Measurements from ENCODE around the gene ISLR. TPM values are rescaled to one million over a fixed set of nuclear protein-coding genes. Genes with fewer than 3 reads are reported as not detected.

ISLR gene, protein sequence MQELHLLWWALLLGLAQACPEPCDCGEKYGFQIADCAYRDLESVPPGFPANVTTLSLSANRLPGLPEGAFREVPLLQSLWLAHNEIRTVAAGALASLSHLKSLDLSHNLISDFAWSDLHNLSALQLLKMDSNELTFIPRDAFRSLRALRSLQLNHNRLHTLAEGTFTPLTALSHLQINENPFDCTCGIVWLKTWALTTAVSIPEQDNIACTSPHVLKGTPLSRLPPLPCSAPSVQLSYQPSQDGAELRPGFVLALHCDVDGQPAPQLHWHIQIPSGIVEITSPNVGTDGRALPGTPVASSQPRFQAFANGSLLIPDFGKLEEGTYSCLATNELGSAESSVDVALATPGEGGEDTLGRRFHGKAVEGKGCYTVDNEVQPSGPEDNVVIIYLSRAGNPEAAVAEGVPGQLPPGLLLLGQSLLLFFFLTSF
- 120 TPM for total RNA-seq

- peak; percentile 83 for ATAC-seq
- DNase-seq (ENCODE audit: low spot score): peak; percentile 72
- intact Hi-C loops (cut with DNase I): no loop called here
Measured at GRCh38 chr15:74173380-74174218, at the start of gene ISLR. Gene ISLR (plus strand): TSS chr15:74173710. CDS start chr15:74174859, 1,149 bp downstream.

DNA sequence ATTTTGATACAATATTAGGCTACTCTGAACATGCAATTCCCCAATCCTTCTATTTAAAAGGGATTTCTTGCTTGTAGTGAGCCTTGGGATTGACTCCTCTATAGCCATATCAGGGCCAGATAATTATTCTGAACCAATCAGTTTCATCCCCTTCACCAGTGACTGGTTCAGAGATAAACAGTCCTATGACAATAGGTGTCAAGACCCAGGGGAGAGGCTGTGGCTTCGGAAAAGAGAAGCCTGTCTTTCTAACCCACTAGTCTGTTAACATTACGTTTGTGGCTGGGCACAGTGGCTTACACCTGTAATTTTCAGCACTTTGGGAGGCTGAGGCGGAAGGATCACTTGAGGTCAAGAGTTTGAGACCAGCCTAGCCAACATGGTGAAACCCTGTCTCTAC, 49.3 kb upstream of the ISLR start:
- no peak for ATAC-seq
- no peak for DNase-seq (ENCODE audit: low spot score)
- intact Hi-C loops (cut with DNase I): no loop called here

GRCh38 chr15:74124759-74125158, 48.8 kb upstream of the ISLR start:
- ATAC-seq: no peak
- intact Hi-C loops (cut with DNase I): loop anchor here (5.0 kb wide), 1 partner anchor 178 kb away; no protein-coding TSS in a partner anchor
- DNase-seq (ENCODE audit: low spot score): no peak

DNA sequence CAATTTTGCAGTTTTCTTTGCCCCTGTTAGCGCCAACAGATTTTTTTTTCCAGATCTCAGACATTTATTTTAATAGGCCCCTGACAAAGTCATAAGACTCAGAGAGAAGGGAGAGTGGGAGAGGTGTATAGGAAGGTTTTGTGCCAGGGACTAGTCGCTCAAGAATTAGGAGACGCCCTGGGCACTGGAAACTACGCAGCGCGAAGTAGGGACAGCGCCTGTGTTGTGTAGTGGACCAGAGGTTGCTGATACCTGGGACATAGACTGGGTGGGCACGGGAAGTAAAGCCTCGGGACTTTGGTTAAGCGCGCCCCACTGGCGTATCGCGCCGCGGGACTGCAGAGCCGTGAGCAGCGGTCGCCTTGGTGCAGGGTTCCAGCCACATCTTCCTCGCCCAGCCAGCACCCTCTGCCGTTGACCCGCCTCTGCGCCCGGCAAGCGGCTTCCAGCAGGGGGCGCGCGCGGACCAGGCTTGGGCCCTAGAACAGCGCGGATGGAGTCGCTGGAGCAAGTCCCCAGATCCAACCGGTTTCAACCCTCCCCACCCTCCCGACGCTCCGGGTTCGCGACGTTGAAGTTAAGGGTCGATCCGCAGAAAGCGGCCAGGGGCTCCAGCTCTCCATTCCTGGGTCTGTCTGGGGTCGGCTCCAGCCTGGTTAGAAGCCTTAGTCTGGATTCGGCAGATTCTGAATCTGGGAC, 46.1 kb upstream of the ISLR start:
- ATAC-seq (peak; percentile 97), DNase-seq (ENCODE audit: low spot score) (peak; percentile 94)
- intact Hi-C loops (cut with DNase I): loop anchor here (5.0 kb wide), 1 partner anchor 175 kb away; no protein-coding TSS in a partner anchor

DNA sequence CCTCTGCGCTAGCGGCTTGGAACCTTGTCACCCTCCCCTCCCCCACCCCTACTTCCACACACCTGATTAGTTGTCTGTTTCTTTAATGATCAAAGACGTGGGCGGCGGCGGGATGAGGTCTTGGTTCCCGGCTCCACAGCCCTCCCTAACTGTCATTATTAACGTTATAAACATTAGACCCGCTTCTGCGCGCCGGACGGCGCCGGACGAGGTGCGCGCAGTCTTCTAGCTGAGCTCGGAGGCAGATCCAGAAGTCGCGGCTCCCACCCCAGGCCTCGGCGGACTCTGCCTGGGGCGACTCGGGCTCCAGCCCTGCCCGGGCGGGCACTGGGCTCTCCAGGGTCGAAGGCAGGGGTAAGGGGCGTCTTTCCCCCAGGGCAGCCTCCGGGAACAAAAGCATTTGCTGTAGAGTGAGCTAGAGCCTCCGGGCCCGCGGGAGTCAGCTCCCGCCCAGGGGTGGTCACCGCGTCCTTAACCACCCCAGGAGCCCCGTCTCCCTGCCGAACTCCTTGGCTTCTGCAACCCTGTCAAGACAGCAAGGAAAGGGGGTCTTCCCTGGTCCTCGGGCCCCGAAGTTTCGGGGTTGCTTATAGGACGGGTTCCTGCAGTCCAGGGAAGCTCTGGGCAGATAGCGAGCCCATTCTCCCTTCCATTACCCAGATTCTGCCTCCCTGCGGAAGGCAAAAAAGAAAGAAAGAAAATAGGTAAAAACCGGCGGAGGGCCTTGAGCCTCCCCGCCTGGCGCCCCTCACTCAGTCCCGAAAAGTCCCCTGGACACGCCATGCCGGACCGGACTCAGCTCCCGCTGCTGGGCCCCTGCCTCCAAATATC, 45.3 kb upstream of the ISLR start:
- intact Hi-C loops (cut with DNase I): loop anchor here (5.0 kb wide), 1 partner anchor 174 kb away; no protein-coding TSS in a partner anchor

GRCh38 chr15:74128785-74129585, 44.5 kb upstream of the ISLR start:
- intact Hi-C loops (cut with DNase I): loop anchor here (5.0 kb wide), 1 partner anchor 173 kb away; no protein-coding TSS in a partner anchor
- ATAC-seq (no peak), DNase-seq (ENCODE audit: low spot score) (no peak)

More for the DNA sequence above, 45.3 kb upstream of the ISLR start:
- peak; percentile 67 for DNase-seq (ENCODE audit: low spot score)
- ATAC-seq: peak; percentile 66

GRCh38 chr15:74129586-74130154, 43.8 kb upstream of the ISLR start:
- no peak for ATAC-seq
- intact Hi-C loops (cut with DNase I): loop anchor here (5.0 kb wide), 1 partner anchor 173 kb away; no protein-coding TSS in a partner anchor
- no peak for DNase-seq (ENCODE audit: low spot score)

DNA sequence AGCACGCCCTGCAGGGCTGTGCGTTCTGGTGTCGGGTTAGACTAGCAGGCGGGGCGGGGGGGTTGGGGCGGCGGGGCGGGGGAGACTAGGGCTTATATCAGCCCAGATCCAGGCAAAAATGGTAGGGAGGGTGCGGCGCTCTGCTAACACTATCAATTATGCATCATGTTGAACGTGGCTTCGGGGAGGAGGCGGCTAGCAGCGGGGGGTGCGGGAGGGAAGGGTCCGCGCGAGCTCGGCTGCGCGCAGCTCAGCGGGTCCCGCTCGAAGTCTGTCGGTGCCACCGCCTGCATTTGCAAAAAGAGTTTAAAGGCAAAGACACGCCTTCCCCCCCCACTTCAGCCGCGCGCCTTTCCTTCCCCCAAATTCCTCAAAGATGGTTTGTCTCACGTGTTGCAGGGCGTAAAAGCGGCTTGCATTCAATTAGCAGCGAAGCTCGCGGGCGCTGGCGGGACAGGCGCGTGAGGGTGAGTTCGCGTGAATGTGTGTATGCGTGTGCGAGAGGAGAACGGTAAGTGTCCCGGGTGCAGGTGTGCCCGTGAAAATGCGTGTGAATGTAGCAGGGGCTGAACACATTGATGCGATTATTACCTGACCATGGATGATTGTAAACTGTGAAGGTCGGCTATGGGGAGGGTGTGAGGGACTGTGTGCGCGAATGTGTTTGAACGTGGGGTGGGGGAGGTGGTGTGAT, 43.2 kb upstream of the ISLR start, which contains the start of gene ISLR2:
ISLR2 (plus strand) TSS at position 432 of the 694 bp plus-strand sequence. CDS start 2,169 bp downstream, outside the sequence.
- intact Hi-C loops (cut with DNase I): no loop called here
- DNase-seq (ENCODE audit: low spot score) (no peak), ATAC-seq (no peak)

DNA sequence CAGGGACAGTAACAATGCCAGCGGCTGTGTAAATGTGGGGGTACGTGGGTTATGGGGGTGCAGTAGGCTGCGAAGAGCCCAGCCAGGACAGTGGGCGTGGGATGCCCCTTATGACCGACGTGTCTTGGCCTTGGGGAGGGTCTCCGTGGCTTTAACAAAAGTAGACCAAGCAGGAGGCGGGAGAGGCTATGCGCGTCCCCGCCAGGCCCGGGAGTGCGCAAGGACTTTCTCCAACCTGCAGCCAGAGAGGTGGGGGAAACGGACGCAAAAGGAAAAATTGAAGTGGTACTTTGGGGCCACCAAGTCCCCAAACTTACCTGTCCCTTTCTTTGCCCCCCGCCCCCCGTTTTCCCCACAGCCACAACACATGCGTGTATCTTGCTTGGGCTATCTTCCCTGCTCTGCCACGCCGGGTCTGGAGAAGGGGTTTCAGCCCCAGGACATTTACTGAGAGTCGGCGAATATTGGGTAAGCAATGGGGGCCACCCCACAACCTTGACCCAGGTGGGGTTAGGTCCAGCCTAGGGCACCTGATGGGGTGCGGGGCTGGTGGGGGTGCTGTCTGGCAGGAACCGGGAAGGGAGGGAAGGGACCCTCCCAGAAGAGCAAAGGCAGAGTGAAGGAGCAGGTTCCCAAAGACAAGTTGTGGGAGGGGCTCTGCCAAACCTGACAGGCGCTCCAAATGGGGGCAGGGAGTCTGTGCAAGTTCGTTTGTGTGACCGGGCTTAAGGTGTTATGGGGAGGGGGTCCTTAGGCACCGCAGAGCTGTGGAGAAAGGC, 42.5 kb upstream of the ISLR start:
- ATAC-seq (no peak), DNase-seq (ENCODE audit: low spot score) (no peak)
- intact Hi-C loops (cut with DNase I): no loop called here

- ATAC-seq (no peak), DNase-seq (ENCODE audit: low spot score) (no peak)
- intact Hi-C loops (cut with DNase I): no loop called here
Measured at GRCh38 chr15:74131628-74132413, 41.7 kb upstream of the ISLR start.

GRCh38 chr15:74132681-74133651, 40.5 kb upstream of the ISLR start:
- intact Hi-C loops (cut with DNase I): no loop called here
- DNase-seq (ENCODE audit: low spot score): no peak
- ATAC-seq: no peak

- intact Hi-C loops (cut with DNase I): no loop called here
- no peak for ATAC-seq
- DNase-seq (ENCODE audit: low spot score): no peak
Measured at GRCh38 chr15:74133694-74134386, 39.7 kb upstream of the ISLR start.

GRCh38 chr15:74134387-74135027, 39.0 kb upstream of the ISLR start:
- ATAC-seq (no peak), DNase-seq (ENCODE audit: low spot score) (peak; percentile 71)
- intact Hi-C loops (cut with DNase I): no loop called here

Data from sciatic nerve (tissue), 2 donors.